ENCODE measurements around the gene MEGF11. TPM values are rescaled to one million over a fixed set of nuclear protein-coding genes. Genes with fewer than 3 reads are reported as not detected.
"Not testable (repeated sequence)": the region's sequence is repeated elsewhere in the genome, so short reads cannot be mapped to it uniquely, and the experiment has no call there.

Gene MEGF11
- total RNA-seq, 3 donors from 2014 or later (not counting 1 experiment from before 2014, with no cell fraction given), result not detected

GRCh38 chr15:66007663-66008262 lies 245.8 kb downstream of the MEGF11 start:
- DNase-seq (peak in 1 of 2 donors; percentile 7), ATAC-seq (no peak)
- Histone ChIP-seq H3K27ac (ENCODE audit: low read length) (no peak overlapping the region), H3K4me3 (ENCODE audit: low read length) (no peak overlapping the region), H3K4me1 (ENCODE audit: control insufficient read depth, insufficient read depth, low read length) (no peaks in the 10 kb centered on the region), H3K27me3 (ENCODE audit: control insufficient read depth, insufficient read depth, low read length) (no peaks in the 10 kb centered on the region), H3K9me3 (ENCODE audit: control insufficient read depth, insufficient read depth, low read length) (no peaks in the 10 kb centered on the region), H3K36me3 (ENCODE audit: control insufficient read depth, insufficient read depth, low read length) (no peaks in the 10 kb centered on the region)
- Mint-ChIP-seq H3K36me3 (no peaks in the 10 kb centered on the region), H3K4me3 (no peak overlapping the region), H3K27ac (no peak overlapping the region), H3K27me3 (ENCODE audit: low read depth in 2 of 2) (peaks cover 8 to 9% of the 10 kb centered on the region in 2 donors), H3K4me1 (no peaks in the 10 kb centered on the region), H3K9me3 (no peaks in the 10 kb centered on the region)
- intact Hi-C loops (cut with micrococcal nuclease), result no loop called here
- TF ChIP-seq CTCF (IDR thresholded peaks at IDR 0.05), result no peak

- 82% methylated on average over 7 of the region's 7 CpGs for WGBS (ENCODE audit: insufficient coverage)
- H3K4me3 Mint-ChIP-seq, result no peak overlapping the region
These were observed 246.6 kb downstream of the MEGF11 start for GRCh38 chr15:66006986-66007385.

GRCh38 chr15:66004618-66005262 lies 248.8 kb downstream of the MEGF11 start:
- Histone ChIP-seq H3K27ac (ENCODE audit: low read length) (no peak overlapping the region), H3K4me1 (ENCODE audit: control insufficient read depth, insufficient read depth, low read length) (no peaks in the 10 kb centered on the region)
- DNase-seq, result peak in 1 of 2 donors; percentile 26

More at GRCh38 chr15:66006986-66007385, 246.6 kb downstream of the MEGF11 start:
- TF ChIP-seq CTCF (IDR thresholded peaks at IDR 0.05), result no peak
- Histone ChIP-seq H3K27me3 (ENCODE audit: control insufficient read depth, insufficient read depth, low read length) (no peaks in the 10 kb centered on the region), H3K9me3 (ENCODE audit: control insufficient read depth, insufficient read depth, low read length) (no peaks in the 10 kb centered on the region), H3K4me3 (ENCODE audit: low read length) (no peak overlapping the region), H3K27ac (ENCODE audit: low read length) (no peak overlapping the region), H3K36me3 (ENCODE audit: control insufficient read depth, insufficient read depth, low read length) (no peaks in the 10 kb centered on the region), H3K4me1 (ENCODE audit: control insufficient read depth, insufficient read depth, low read length) (no peaks in the 10 kb centered on the region)
- ATAC-seq (no peak), DNase-seq (no peak)
- Mint-ChIP-seq H3K36me3 (no peaks in the 10 kb centered on the region), H3K27ac (no peak overlapping the region), H3K27me3 (ENCODE audit: low read depth in 2 of 2) (peaks cover 8 to 9% of the 10 kb centered on the region in 2 donors), H3K9me3 (no peaks in the 10 kb centered on the region), H3K4me1 (no peaks in the 10 kb centered on the region)
- intact Hi-C loops (cut with micrococcal nuclease), result no loop called here

GRCh38 chr15:66003129-66003528 lies 250.4 kb downstream of the MEGF11 start:
- ATAC-seq; H3K27me3 ChIP-seq (ENCODE audit: control insufficient read depth, insufficient read depth, low read length); H3K4me3 ChIP-seq (ENCODE audit: low read length); H3K4me1 Mint-ChIP-seq; H3K36me3 Mint-ChIP-seq; H3K27ac Mint-ChIP-seq; intact Hi-C loops (cut with micrococcal nuclease); H3K4me1 ChIP-seq (ENCODE audit: control insufficient read depth, insufficient read depth, low read length); H3K9me3 Mint-ChIP-seq; H3K4me3 Mint-ChIP-seq; H3K27ac ChIP-seq (ENCODE audit: low read length); H3K9me3 ChIP-seq (ENCODE audit: control insufficient read depth, insufficient read depth, low read length); DNase-seq; H3K36me3 ChIP-seq (ENCODE audit: control insufficient read depth, insufficient read depth, low read length): not testable (repeated sequence)
- WGBS (ENCODE audit: insufficient coverage), result 88% methylated on average over 4 of the region's 4 CpGs
- H3K27me3 Mint-ChIP-seq (ENCODE audit: low read depth in 2 of 2), result peaks cover 15 to 23% of the 10 kb centered on the region in 2 donors

More at GRCh38 chr15:66004618-66005262, 248.8 kb downstream of the MEGF11 start:
- H3K9me3 Mint-ChIP-seq, result no peaks in the 10 kb centered on the region
- intact Hi-C loops (cut with micrococcal nuclease), result no loop called here
- no peak overlapping the region for H3K4me3 ChIP-seq (ENCODE audit: low read length)
- H3K4me1 Mint-ChIP-seq, result no peaks in the 10 kb centered on the region
- WGBS (ENCODE audit: insufficient coverage), result 48% methylated on average over 6 of the region's 6 CpGs
- no peak overlapping the region for H3K4me3 Mint-ChIP-seq
- no peak for TF ChIP-seq CTCF (IDR thresholded peaks at IDR 0.05)
- no peaks in the 10 kb centered on the region for H3K36me3 Mint-ChIP-seq
- no peaks in the 10 kb centered on the region for H3K9me3 ChIP-seq (ENCODE audit: control insufficient read depth, insufficient read depth, low read length)
- no peaks in the 10 kb centered on the region for H3K27me3 ChIP-seq (ENCODE audit: control insufficient read depth, insufficient read depth, low read length)
- H3K27me3 Mint-ChIP-seq (ENCODE audit: low read depth in 2 of 2), result peaks cover 13 to 17% of the 10 kb centered on the region in 2 donors
- H3K27ac Mint-ChIP-seq, result no peak overlapping the region
- no peak for ATAC-seq
- H3K36me3 ChIP-seq (ENCODE audit: control insufficient read depth, insufficient read depth, low read length), result no peaks in the 10 kb centered on the region
